Peyer's patch (tissue), 4 donors: ENCODE measurements around the gene ZC3HAV1. TPM values are rescaled to one million over a fixed set of nuclear protein-coding genes. Genes with fewer than 3 reads are reported as not detected.

Experiments
- DNase-seq, 3 donors: peaks; one replicate each; pipeline ENCODE4 v3.0.0-alpha.2; 2017 to 2019
- H3K27ac ChIP-seq, 4 donors: fragments of 200-600 bp; sonication (generic); one replicate each; pipeline ENCODE4 v1.5.1; 2016 to 2019
- H3K27me3 ChIP-seq, 2 donors: fragments of 200-600 bp; sonication (generic); one replicate each; pipeline ENCODE4 v1.5.1; 2019
- H3K36me3 ChIP-seq, 3 donors: fragments of 200-600 bp; sonication (generic); one replicate each; pipeline ENCODE4 v1.5.1; 2016 to 2019
- H3K4me1 ChIP-seq, 4 donors: fragments of 200-600 bp; sonication (generic); one replicate each; pipeline ENCODE4 v1.5.1; 2016 to 2019
- H3K4me3 ChIP-seq, 4 donors: fragments of 200-600 bp; sonication (generic); 1 replicate in 3 of 4; 2 replicates in 1 of 4; pipeline ENCODE4 v1.5.1; 2016 to 2019; ENCODE audit warnings: mild to moderate bottlenecking in 1 of 4
- H3K9me3 ChIP-seq, 4 donors: fragments of 200-600 bp; sonication (generic); one replicate each; pipeline ENCODE4 v1.5.1; 2016 to 2019; ENCODE audit warnings: mild to moderate bottlenecking in 1 of 4
- POLR2A ChIP-seq, 2 donors: fragments of 450-650 bp; IDR thresholded peaks; one replicate each; pipeline ENCODE4 v1.5.1; 2017; ENCODE audit warnings: antibody characterized with exemption in 2 of 2, mild to moderate bottlenecking in 2 of 2, moderate library complexity in 2 of 2
- total RNA-seq, 4 donors: library from RNA; depleted of rRNA; stranded (reverse); fragments of >200 nt; gene quantifications; one replicate each; pipeline ENCODE4 v1.1.0, GENCODE V29; 2016
- TF ChIP-seq, protein P1 (sequence below), 6 experiments: fragments of 450-650 bp in 4 of 6; fragments of 200-600 bp in 2 of 6; sonication (generic) in 1 of 6; IDR thresholded peaks; one replicate each; pipeline ENCODE4 v1.5.1; 2017 to 2019; ENCODE audit warnings: antibody characterized with exemption in 6 of 6, mild to moderate bottlenecking in 3 of 6, moderate library complexity in 1 of 6

The ZC3HAV1 gene
- total RNA-seq, 4 donors from 2014 or later = 23.5 to 42.1 (median 32.7) TPM

GRCh38 chr7:139065323-139065722, 44.2 kb downstream of the ZC3HAV1 start:
- Histone ChIP-seq H3K27me3 (no peaks in the 10 kb centered on the region), H3K36me3 (peaks cover 0 to 92% (median 0%) of the 10 kb centered on the region in 3 donors), H3K27ac (no peak overlapping the region), H3K4me1 (no peaks in the 10 kb centered on the region), H3K9me3 (no peaks in the 10 kb centered on the region), H3K4me3 (no peak overlapping the region)
- TF ChIP-seq, protein P1, sequence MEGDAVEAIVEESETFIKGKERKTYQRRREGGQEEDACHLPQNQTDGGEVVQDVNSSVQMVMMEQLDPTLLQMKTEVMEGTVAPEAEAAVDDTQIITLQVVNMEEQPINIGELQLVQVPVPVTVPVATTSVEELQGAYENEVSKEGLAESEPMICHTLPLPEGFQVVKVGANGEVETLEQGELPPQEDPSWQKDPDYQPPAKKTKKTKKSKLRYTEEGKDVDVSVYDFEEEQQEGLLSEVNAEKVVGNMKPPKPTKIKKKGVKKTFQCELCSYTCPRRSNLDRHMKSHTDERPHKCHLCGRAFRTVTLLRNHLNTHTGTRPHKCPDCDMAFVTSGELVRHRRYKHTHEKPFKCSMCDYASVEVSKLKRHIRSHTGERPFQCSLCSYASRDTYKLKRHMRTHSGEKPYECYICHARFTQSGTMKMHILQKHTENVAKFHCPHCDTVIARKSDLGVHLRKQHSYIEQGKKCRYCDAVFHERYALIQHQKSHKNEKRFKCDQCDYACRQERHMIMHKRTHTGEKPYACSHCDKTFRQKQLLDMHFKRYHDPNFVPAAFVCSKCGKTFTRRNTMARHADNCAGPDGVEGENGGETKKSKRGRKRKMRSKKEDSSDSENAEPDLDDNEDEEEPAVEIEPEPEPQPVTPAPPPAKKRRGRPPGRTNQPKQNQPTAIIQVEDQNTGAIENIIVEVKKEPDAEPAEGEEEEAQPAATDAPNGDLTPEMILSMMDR (IDR thresholded peaks at IDR 0.05) = no peak
- TF ChIP-seq POLR2A (IDR thresholded peaks at IDR 0.05) = no peak
- no peak for DNase-seq

- Histone ChIP-seq H3K27ac (peak overlapping the region in 1 of 4 donors; percentile 16), H3K4me3 (no peak overlapping the region), H3K4me1 (no peaks in the 10 kb centered on the region), H3K9me3 (no peaks in the 10 kb centered on the region), H3K36me3 (peaks cover 0 to 85% (median 0%) of the 10 kb centered on the region in 3 donors), H3K27me3 (no peaks in the 10 kb centered on the region)
- no peak for DNase-seq
- no peak for TF ChIP-seq POLR2A (IDR thresholded peaks at IDR 0.05)
- TF ChIP-seq, protein P1 (IDR thresholded peaks at IDR 0.05) = no peak
Measured at GRCh38 chr7:139061416-139061815, 48.1 kb downstream of the ZC3HAV1 start.

GRCh38 chr7:139060695-139061237, 48.8 kb downstream of the ZC3HAV1 start:
- H3K4me3 ChIP-seq = no peak overlapping the region
- no peaks in the 10 kb centered on the region for H3K27me3 ChIP-seq
- no peaks in the 10 kb centered on the region for H3K9me3 ChIP-seq
- no peaks in the 10 kb centered on the region for H3K4me1 ChIP-seq
- no peak for DNase-seq
- peaks cover 0 to 84% (median 0%) of the 10 kb centered on the region in 3 donors for H3K36me3 ChIP-seq
- TF ChIP-seq POLR2A (IDR thresholded peaks at IDR 0.05) = no peak
- TF ChIP-seq, protein P1 (IDR thresholded peaks at IDR 0.05) = no peak
- no peak overlapping the region for H3K27ac ChIP-seq

- Histone ChIP-seq H3K36me3 (peaks cover 0 to 84% (median 0%) of the 10 kb centered on the region in 3 donors), H3K27ac (no peak overlapping the region), H3K4me1 (no peaks in the 10 kb centered on the region), H3K9me3 (no peaks in the 10 kb centered on the region), H3K4me3 (no peak overlapping the region), H3K27me3 (no peaks in the 10 kb centered on the region)
- DNase-seq = no peak
- no peak for TF ChIP-seq POLR2A (IDR thresholded peaks at IDR 0.05)
- TF ChIP-seq, protein P1 (IDR thresholded peaks at IDR 0.05) = no peak
Measured at GRCh38 chr7:139059905-139060304, 49.6 kb downstream of the ZC3HAV1 start.

DNA sequence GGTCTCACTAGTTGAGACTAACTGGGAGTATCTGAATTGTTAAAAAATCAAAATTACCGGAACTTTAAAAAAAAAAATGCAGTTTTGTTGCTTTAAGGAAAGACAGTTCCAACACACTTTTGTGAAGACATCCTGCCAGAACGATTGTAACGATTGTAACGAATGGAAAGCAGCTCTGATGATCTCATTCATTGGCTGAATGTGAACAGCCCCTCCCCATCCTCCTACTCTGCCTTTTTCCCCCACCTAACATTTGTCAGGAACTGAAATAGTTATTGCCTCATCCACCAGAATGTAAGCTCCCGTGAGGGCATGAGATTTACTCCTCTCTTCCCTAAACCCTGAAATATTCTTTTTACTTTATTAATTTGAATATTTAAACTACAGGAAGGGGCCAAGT, 50.6 kb downstream of the ZC3HAV1 start:
- no peaks in the 10 kb centered on the region for H3K4me1 ChIP-seq
- peaks cover 0 to 84% (median 0%) of the 10 kb centered on the region in 3 donors for H3K36me3 ChIP-seq
- H3K4me3 ChIP-seq = no peak overlapping the region
- H3K27ac ChIP-seq = no peak overlapping the region
- no peak for DNase-seq
- TF ChIP-seq, protein P1 (IDR thresholded peaks at IDR 0.05) = no peak
- no peak for TF ChIP-seq POLR2A (IDR thresholded peaks at IDR 0.05)
- no peaks in the 10 kb centered on the region for H3K27me3 ChIP-seq
- H3K9me3 ChIP-seq = no peaks in the 10 kb centered on the region
